Stimulated activated CD4-positive, alpha-beta T cell treated with anti-CD3 and anti-CD28 coated beads, Interleukin-1b, Interleukin-23, amount 100 ng/mL, for 24 hours (primary cell): Measurements from ENCODE around the gene MARCHF10.
"Not testable (repeated sequence)": the region's sequence is repeated elsewhere in the genome, so short reads cannot be mapped to it uniquely, and the experiment has no call there.

ENCODE experiments used
- DNase-seq, 4 experiments: peaks; one replicate each; pipeline ENCODE4 v3.0.0-alpha.2; 2020; ENCODE audit warnings: low read depth in 4 of 4, low spot score in 1 of 4

MARCHF10 gene

GRCh38 chr17:62807812-62808575 lies at the start of gene MARCHF10:
TSS of gene MARCHF10 (minus strand) at chr17:62808314. CDS start at chr17:62801735, 6,579 bp downstream.
- DNase-seq = peak in 1 of 4 experiments; percentile 28

GRCh38 chr17:62857526-62857925 lies 49.4 kb upstream of the MARCHF10 start:
- DNase-seq = no peak

GRCh38 chr17:62856594-62856993 lies 48.5 kb upstream of the MARCHF10 start:
- DNase-seq = no peak

- DNase-seq = no peak
Observed at GRCh38 chr17:62855156-62855555, 47.0 kb upstream of the MARCHF10 start.

GRCh38 chr17:62854098-62854680 lies 46.1 kb upstream of the MARCHF10 start:
- no peak for DNase-seq

- no peak for DNase-seq
Observed at GRCh38 chr17:62852195-62852594, 44.1 kb upstream of the MARCHF10 start.

GRCh38 chr17:62849591-62850415 lies 41.7 kb upstream of the MARCHF10 start:
- not testable (repeated sequence) for DNase-seq

GRCh38 chr17:62848334-62848733 lies 40.2 kb upstream of the MARCHF10 start:
- no peak for DNase-seq

GRCh38 chr17:62847426-62847825 lies 39.3 kb upstream of the MARCHF10 start:
- no peak for DNase-seq

- DNase-seq = no peak
Observed at GRCh38 chr17:62840871-62841270, 32.8 kb upstream of the MARCHF10 start.

- not testable (repeated sequence) for DNase-seq
Observed at GRCh38 chr17:62833816-62834215, 25.7 kb upstream of the MARCHF10 start.

GRCh38 chr17:62832405-62832804 lies 24.3 kb upstream of the MARCHF10 start:
- no peak for DNase-seq

GRCh38 chr17:62831066-62831465 lies 23.0 kb upstream of the MARCHF10 start:
- DNase-seq = not testable (repeated sequence)

GRCh38 chr17:62827746-62828485 lies 19.8 kb upstream of the MARCHF10 start:
- DNase-seq = no peak

- no peak for DNase-seq
Observed at GRCh38 chr17:62826956-62827355, 18.8 kb upstream of the MARCHF10 start.

- DNase-seq = no peak
Observed at GRCh38 chr17:62825182-62825581, 17.1 kb upstream of the MARCHF10 start.

- no peak for DNase-seq
Observed at GRCh38 chr17:62824290-62825131, 16.4 kb upstream of the MARCHF10 start.

GRCh38 chr17:62823111-62823893 lies 15.2 kb upstream of the MARCHF10 start:
- no peak for DNase-seq
